Lung (tissue), 12 donors: ENCODE measurements around the gene RARS1. TPM values are rescaled to one million over a fixed set of nuclear protein-coding genes. Genes with fewer than 3 reads are reported as not detected.

Experiments
- ATAC-seq: fragments of 200-7000 bp; cut with Tn5 transposase; one replicate; pipeline ENCODE4 v1.9.1; 2020; ENCODE audit warnings: moderate number of reproducible peaks; ENCODE audit not compliant: insufficient read depth, low FRiP score
- DNase-seq, 3 donors: peaks; one replicate each; pipeline ENCODE4 v3.0.0-alpha.2; 2013 to 2017
- H3K27ac ChIP-seq, 2 donors: one replicate each; pipeline ENCODE4 v1.5.1; 2013; ENCODE audit warnings: mild to moderate bottlenecking in 2 of 2, moderate library complexity in 2 of 2, control low read depth in 1 of 2, inconsistent platforms in 1 of 2, low read depth in 1 of 2, low read length in 1 of 2
- H3K27me3 ChIP-seq, 3 donors: one replicate each; pipeline ENCODE4 v1.5.1; 2013; ENCODE audit warnings: low read length in 2 of 3; ENCODE audit not compliant: control insufficient read depth in 3 of 3, insufficient read depth in 3 of 3
- H3K36me3 ChIP-seq, 4 donors: one replicate each; pipeline ENCODE4 v1.5.1; 2013; ENCODE audit warnings: low read length in 4 of 4, mild to moderate bottlenecking in 1 of 4, moderate library complexity in 1 of 4; ENCODE audit not compliant: control insufficient read depth in 4 of 4, insufficient read depth in 4 of 4
- H3K4me1 ChIP-seq, 5 donors: one replicate each; pipeline ENCODE4 v1.5.1; 2013; ENCODE audit warnings: low read length in 5 of 5, mild to moderate bottlenecking in 2 of 5, moderate library complexity in 1 of 5; ENCODE audit not compliant: control insufficient read depth in 5 of 5, insufficient read depth in 5 of 5
- H3K4me3 ChIP-seq: one replicate; pipeline ENCODE4 v1.5.1; 2013; ENCODE audit warnings: mild to moderate bottlenecking, control low read depth, moderate library complexity
- H3K9ac ChIP-seq, 2 donors: one replicate each; pipeline ENCODE4 v1.5.1; 2013; ENCODE audit warnings: low read length in 2 of 2, control low read depth in 1 of 2; ENCODE audit not compliant: insufficient read depth in 1 of 2
- H3K9me3 ChIP-seq, 4 donors: one replicate each; pipeline ENCODE4 v1.5.1; 2013; ENCODE audit warnings: low read length in 3 of 4, mild to moderate bottlenecking in 1 of 4, moderate library complexity in 1 of 4; ENCODE audit not compliant: control insufficient read depth in 4 of 4, insufficient read depth in 3 of 4
- WGBS, 2 donors: extraction: QIAGEN DNeasy Blood & Tissue Kit; methylation state at CpG; one replicate each; pipeline ENCODE4 v1.1.7; 2013; 5-methylcytosine and 5-hydroxymethylcytosine counted together
- polyA plus RNA-seq, 2 donors: library from polyadenylated mRNA; stranded (reverse); fragments of 200-250 nt; gene quantifications; one replicate each; pipeline ENCODE4 v1.2.1, GENCODE V29; 2013
- total RNA-seq, 2 donors: library from RNA; depleted of rRNA in 1 of 2; stranded (reverse); fragments of >200 nt in 1 of 2; gene quantifications; one replicate each; pipeline ENCODE4 v1.2.1, GENCODE V29; 2014 to 2021
- TF ChIP-seq, protein P1 (sequence below): IDR thresholded peaks from 2 replicates; pipeline ENCODE4 v1.5.1; 2012; ENCODE audit warnings: mild to moderate bottlenecking; ENCODE audit errors: control extremely low read depth, extremely low read depth
- donor health status: control.
- donor health status: control.
- donor health status: Bipolar disorder and iron deficiency.
- donor health status: healthy.
- donor health status: DM: yes; HTN: yes; CAD: no.

The RARS1 gene
- total and polyA plus RNA-seq, 4 donors: 28.5 to 116 (median 47.7) TPM

DNA sequence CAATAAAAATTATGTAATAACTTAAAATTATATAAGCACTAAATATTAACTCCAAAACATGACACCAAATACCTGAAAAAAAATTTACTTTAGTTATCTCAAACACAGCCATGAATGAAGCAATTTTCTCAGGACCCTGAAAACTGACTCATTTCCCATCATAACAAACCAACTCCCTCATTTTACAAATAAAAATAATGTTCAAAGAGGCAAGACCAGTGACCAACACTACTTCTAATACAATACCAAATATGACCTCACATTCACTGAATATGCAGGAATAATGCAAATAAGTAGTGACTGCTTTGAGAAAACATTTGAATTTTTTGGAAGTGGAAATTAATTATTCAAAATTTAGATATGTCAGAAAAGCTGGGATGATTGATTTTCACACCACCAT lies 64.4 kb downstream of the RARS1 start:
- Histone ChIP-seq H3K4me1 (peaks cover 0 to 13% (median 0%) of the 10 kb centered on the region in 5 donors), H3K27me3 (no peaks in the 10 kb centered on the region), H3K4me3 (no peak overlapping the region), H3K27ac (no peak overlapping the region), H3K9ac (no peak overlapping the region), H3K36me3 (peaks cover 13 to 22% (median 17%) of the 10 kb centered on the region in 4 donors), H3K9me3 (no peaks in the 10 kb centered on the region)
- DNase-seq (no peak), ATAC-seq (no peak)
- TF ChIP-seq, protein P1, sequence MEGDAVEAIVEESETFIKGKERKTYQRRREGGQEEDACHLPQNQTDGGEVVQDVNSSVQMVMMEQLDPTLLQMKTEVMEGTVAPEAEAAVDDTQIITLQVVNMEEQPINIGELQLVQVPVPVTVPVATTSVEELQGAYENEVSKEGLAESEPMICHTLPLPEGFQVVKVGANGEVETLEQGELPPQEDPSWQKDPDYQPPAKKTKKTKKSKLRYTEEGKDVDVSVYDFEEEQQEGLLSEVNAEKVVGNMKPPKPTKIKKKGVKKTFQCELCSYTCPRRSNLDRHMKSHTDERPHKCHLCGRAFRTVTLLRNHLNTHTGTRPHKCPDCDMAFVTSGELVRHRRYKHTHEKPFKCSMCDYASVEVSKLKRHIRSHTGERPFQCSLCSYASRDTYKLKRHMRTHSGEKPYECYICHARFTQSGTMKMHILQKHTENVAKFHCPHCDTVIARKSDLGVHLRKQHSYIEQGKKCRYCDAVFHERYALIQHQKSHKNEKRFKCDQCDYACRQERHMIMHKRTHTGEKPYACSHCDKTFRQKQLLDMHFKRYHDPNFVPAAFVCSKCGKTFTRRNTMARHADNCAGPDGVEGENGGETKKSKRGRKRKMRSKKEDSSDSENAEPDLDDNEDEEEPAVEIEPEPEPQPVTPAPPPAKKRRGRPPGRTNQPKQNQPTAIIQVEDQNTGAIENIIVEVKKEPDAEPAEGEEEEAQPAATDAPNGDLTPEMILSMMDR: no peak

DNA sequence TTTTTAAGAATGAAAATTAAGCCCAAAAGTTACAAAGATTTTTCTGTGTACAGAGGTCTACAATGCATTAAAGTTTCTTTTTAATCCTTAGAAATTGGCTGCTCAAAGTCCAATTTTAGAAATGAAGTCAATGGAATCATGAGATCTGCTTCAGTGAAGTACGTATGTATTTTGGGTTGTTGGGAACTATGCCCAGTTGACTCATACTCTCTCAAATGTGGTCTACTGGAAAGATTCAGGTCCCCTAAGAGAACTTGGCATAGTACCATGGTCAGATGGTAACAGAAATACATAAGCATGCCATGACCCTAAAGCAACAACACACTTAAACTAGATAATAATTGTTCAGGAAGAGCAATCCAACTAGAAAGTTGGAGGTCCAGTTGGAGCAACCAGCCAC lies 65.9 kb downstream of the RARS1 start:
- Histone ChIP-seq H3K27me3 (no peaks in the 10 kb centered on the region), H3K36me3 (peaks cover 15 to 30% (median 19%) of the 10 kb centered on the region in 4 donors), H3K4me3 (no peak overlapping the region), H3K9ac (no peak overlapping the region), H3K4me1 (peaks cover 0 to 13% (median 0%) of the 10 kb centered on the region in 5 donors), H3K9me3 (no peaks in the 10 kb centered on the region), H3K27ac (peak overlapping the region in 1 of 2 donors; percentile 85)
- WGBS, 2 donors: 62 to 79% methylated on average over 1 of the region's 1 CpG
- TF ChIP-seq, protein P1: no peak
- DNase-seq (no peak), ATAC-seq (no peak)

DNA sequence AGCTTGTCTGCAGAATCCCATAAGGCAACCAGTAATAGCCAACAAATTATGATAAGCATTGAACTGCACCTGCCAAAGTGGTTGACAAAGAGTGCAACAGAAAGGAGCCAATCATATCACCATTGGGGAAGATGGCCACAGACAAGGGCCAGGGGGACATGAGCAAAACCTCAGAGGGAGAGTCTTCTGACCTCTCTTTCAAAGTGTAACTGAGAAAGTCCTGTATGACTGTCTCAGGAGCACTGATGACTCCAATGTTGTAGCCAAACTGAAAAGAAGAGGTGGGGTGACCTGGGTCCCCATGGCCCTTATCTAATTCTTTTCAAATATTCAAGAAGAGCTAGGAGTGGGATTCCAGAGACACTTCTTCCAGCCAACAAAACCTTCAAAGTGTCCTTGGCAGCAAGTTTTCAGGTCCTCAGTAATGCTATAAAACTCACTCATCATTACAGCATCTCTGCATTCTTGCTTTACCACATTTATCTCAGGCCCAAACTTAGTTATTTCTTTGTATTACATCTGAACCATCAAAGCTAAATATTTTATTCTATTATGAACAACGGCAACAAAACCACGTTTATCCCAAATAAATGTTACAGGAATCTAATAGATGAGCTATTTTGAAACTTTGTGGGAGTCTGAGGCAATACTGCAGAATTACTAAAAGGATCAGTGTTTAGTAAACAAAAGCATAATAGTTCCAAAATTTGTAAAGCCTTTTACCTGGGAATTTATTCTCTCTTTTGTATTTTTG lies 67.3 kb downstream of the RARS1 start:
- Histone ChIP-seq H3K27me3 (no peaks in the 10 kb centered on the region), H3K4me3 (no peak overlapping the region), H3K9ac (no peak overlapping the region), H3K4me1 (peaks cover 0 to 13% (median 0%) of the 10 kb centered on the region in 5 donors), H3K9me3 (no peaks in the 10 kb centered on the region), H3K27ac (peak overlapping the region in 1 of 2 donors; percentile 12), H3K36me3 (peaks cover 15 to 35% (median 20%) of the 10 kb centered on the region in 4 donors)
- no peak for ATAC-seq
- DNase-seq: no peak
- 93 to 95% methylated on average over 2 of the region's 2 CpGs for WGBS, 2 donors
- TF ChIP-seq, protein P1: no peak

DNA sequence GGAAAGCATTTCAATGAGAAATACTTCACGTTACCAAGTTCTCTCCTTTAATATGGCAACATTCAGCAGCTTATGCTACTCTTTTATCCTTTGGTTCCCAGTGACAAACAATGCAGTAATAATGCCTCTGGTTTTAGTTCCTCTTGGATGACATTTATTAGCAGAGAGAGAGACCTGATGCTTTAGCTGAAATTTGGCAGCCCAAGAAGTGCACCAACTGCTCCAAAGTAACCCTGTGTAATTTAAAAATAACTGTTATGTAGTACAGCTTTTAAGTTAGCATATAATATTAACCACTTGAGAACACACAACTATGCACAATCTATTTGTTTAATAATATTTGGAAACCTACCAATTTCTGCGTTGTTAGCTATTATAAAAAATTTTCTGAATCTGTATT lies 71.1 kb downstream of the RARS1 start:
- Histone ChIP-seq H3K4me3 (no peak overlapping the region), H3K27ac (no peak overlapping the region), H3K9ac (no peak overlapping the region), H3K27me3 (no peaks in the 10 kb centered on the region), H3K9me3 (no peaks in the 10 kb centered on the region), H3K36me3 (peaks cover 17 to 43% (median 24%) of the 10 kb centered on the region in 4 donors), H3K4me1 (peaks cover 0 to 12% (median 0%) of the 10 kb centered on the region in 5 donors)
- TF ChIP-seq, protein P1: no peak
- 94% methylated on average over 2 of the region's 2 CpGs for WGBS, 2 donors
- no peak for DNase-seq
- ATAC-seq: no peak
